GM18909 (cell line): ENCODE measurements around the gene PHACTR4.
"Not testable (repeated sequence)": the region's sequence is repeated elsewhere in the genome, so short reads cannot be mapped to it uniquely, and the experiment has no call there.

Source experiments
- ATAC-seq: cut with Tn5 transposase; IDR thresholded peaks from one replicate; pipeline ENCODE4 v1.9.1; 2021; ENCODE audit warnings: mild to moderate bottlenecking; ENCODE audit not compliant: unreplicated experiment, poor library complexity

PHACTR4 gene

GRCh38 chr1:28370239-28371009 is 884 bp downstream of the PHACTR4 start:
- no peak for ATAC-seq

DNA sequence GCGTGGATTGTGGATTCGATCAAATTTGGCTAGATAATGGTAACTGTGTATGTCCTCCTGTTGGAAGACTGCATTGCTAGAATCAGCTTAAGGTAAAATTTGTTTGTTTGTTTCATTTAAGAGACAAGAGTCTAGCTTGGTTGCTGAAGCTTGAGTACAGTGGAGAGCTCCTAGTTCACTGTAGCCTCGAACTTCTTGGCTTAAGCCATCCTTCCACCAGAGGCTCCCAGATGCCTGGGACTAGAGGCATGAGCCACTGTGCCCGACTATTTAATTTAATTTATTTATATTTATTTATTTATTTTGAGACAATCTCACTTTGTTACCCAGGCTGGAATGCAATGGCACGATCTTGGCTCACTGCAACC is 1.5 kb downstream of the PHACTR4 start:
- no peak for ATAC-seq

DNA sequence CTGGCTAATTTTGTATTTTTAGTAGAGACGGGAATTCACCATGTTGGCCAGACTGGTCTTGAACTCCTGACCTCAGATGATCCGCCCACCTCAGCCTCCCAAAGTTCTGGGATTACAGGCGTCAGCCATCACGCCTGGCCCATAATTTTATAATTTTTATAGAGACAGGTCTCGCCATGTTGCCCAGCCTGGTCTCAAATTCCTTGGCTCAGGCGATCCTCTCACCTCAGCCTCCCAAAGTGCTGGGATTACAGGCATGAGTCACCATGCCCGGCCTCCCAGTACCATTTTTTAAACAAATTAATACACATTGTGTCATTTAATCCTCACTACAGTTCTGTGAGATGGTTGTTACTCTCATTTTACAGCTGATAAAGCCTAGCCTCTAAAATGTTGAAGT is 3.9 kb downstream of the PHACTR4 start:
- ATAC-seq = not testable (repeated sequence)

DNA sequence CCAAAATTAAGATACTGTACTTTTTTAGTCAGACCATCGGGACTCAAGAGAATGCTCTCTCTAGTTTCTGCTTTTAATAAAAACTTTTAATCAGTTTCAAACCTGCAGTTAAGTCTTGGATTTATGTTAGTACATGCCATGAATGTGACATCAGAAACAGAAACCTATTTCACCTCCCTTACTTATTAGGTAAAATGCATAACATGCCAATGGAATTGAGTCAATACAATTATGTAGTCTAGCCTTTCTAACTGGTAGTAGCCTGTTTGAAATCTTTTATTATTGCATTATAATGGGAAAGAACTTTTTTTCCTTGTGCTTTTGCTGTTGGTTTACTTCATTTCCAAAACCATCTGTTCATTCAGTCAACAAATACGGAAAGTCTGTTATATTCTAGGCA is 4.8 kb downstream of the PHACTR4 start:
- ATAC-seq = no peak

GRCh38 chr1:28375598-28375997 is 6.1 kb downstream of the PHACTR4 start:
- not testable (repeated sequence) for ATAC-seq

DNA sequence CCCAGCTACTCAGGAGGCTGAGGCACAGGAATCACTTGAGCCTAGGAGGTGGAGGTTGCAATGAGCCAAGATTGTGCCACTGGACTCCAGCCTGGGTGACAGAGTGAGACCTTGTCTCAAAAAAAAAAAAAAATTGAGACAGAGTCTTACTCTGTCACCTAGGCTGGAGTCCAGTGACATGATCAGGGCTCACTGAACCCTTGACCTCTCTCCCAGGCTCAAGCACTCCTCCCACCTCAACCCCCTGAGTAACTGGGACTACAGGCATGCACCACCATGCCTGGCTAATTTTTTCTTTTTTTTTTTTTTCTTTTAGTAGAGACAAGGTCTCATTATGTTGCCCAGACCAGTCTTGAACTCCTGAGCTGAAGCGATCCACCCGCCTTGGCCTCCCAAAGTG is 6.7 kb downstream of the PHACTR4 start:
- ATAC-seq = not testable (repeated sequence)

DNA sequence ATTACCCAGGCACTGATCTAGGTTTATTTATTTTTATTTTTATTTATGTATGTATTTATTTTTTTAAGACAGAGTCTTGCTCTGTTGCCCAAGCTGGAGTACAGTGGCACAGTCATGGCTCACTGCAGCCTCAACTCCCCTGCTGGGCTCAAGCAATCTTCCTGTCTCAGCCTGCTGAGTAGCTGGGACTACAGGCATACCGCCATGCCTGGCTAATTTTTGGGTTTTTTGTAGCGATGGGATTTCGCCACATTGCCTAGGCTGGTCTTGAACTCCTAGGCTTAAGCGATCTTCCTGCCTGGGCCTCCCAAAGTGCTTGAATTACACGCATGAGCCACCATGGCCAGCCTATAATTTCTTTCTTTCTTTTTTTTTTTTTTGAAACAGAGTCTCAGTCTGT is 9.4 kb downstream of the PHACTR4 start:
- no peak for ATAC-seq

DNA sequence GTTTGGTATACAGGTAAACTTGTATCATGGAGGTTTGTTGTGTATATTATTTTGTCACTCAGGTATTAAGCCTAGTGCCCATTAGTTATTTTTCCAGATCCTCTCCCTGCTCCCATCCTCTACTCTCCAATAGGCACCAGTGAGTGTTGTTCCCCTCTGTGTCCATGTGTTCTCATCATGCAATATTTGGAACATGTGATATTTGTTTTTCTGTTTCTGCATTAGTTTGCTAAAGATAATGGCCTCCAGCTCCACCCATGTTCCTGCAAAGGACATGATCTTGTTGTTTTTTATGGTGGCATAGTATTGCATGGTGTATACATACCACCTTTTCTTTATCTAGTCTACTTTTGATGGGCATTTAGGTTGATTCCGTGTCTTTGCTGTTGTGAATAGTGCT is 10.9 kb downstream of the PHACTR4 start:
- no peak for ATAC-seq

GRCh38 chr1:28383785-28384184 is 14.2 kb downstream of the PHACTR4 start:
- ATAC-seq = not testable (repeated sequence)

- ATAC-seq = no peak
Measured at GRCh38 chr1:28392027-28392652, 22.6 kb downstream of the PHACTR4 start.

DNA sequence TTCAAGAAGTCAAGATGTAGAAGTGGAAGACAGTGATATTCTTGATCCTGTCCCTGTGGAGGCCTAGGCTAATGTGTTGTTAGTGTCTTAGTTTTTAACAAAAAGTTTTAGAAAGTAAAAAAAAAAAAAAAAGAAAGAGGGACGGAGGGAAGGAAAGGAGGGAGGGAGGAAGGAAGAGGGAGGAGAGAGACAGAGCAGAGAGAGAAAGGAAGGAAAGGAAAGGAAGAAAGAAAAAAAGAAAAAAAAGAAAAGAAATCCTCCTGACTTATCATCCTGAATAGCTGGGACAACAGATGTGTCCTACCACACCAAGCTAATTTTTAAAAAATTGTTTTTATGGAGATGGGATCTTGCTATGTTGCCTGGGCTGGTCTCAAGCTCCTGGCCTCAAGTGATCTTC is 24.6 kb downstream of the PHACTR4 start:
- ATAC-seq = no peak

DNA sequence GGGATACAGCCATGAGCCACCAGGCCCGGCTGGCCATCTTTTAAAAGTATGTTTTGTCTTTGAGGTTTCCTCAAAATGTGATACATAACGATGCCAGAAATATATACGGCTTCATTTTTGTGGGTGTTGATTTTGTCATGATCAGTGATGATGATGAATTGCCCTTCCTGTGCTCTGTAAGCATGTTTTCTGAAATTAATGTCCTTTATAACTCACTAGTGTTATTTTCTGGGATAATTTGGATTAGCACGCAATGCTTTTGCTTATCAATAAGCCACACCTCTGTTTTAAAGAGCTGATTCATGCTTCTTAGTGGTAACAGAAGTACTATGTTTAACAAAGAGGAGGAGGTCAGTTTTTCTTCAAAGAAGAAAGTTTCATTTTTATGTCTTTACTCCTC is 25.6 kb downstream of the PHACTR4 start:
- no peak for ATAC-seq

- ATAC-seq = no peak
Measured at GRCh38 chr1:28401760-28402159, 32.2 kb downstream of the PHACTR4 start.

GRCh38 chr1:28409090-28409489 is 39.5 kb downstream of the PHACTR4 start:
- no peak for ATAC-seq

- no peak for ATAC-seq
Measured at GRCh38 chr1:28411656-28412055, 42.1 kb downstream of the PHACTR4 start.

GRCh38 chr1:28412731-28413130 is 43.2 kb downstream of the PHACTR4 start:
- ATAC-seq = no peak

DNA sequence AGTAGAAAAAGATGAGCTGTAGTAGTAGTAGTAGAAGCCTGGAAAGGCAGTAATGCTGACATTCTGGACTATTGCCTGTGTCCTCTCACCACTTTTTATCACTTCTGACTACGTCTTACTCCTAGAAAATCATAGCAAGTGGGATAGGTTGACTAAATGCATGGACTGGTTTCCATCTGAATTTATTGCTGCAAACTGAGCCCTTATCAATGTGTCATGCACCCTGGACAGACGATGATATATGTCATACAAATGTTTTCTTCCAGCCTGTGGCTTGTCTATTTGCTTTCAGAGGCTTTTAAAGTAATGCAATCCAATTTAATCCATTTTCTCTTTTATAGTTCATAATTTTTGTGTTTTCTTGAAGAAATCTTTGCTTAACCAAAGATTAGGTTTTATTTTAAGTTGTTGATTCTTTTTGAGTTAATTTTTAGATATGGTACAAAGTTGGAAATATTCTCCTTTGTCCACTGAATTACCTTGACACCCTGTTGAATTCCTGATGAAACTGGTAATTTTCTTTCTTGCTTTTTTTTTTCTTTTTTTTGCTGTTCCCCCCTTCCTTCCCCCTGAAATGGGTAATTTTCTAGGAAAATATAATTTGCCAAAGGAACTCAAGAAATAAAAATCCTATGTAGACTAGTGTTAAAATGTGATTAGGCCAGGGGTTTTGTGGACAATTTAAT is 47.1 kb downstream of the PHACTR4 start:
- ATAC-seq = no peak

GRCh38 chr1:28417441-28417922 is 47.9 kb downstream of the PHACTR4 start:
- no peak for ATAC-seq

- no peak for ATAC-seq
Measured at GRCh38 chr1:28417926-28418637, 48.5 kb downstream of the PHACTR4 start.

DNA sequence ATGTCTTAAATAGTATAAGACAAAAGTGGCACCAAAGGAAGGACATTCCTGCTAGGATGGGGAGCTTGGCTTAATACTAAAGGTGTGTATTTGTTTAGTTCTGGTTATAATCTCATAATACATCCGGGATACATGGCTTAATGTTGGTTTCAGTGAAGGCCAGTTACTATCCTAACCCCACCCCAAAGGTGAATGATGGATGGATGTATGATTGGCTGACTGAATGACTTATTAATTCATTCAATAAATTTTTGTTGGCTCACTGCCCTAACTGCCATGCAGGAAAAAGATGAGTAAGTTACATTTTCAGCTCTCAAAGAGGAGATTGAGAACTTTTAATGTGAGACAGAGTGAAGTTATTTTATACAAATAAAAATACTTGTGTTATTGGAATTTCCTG is 52.2 kb downstream of the PHACTR4 start:
- ATAC-seq = no peak

- no peak for ATAC-seq
Measured at GRCh38 chr1:28426831-28427230, 57.3 kb downstream of the PHACTR4 start.
